ENCODE data around the gene AGPAT4.

Gene AGPAT4

GRCh38 chr6:161162722-161163121 lies 111.1 kb downstream of the AGPAT4 start:
- no peak for DNase-seq

- no peak for DNase-seq
These were observed 111.8 kb downstream of the AGPAT4 start for GRCh38 chr6:161161889-161162624.

DNA sequence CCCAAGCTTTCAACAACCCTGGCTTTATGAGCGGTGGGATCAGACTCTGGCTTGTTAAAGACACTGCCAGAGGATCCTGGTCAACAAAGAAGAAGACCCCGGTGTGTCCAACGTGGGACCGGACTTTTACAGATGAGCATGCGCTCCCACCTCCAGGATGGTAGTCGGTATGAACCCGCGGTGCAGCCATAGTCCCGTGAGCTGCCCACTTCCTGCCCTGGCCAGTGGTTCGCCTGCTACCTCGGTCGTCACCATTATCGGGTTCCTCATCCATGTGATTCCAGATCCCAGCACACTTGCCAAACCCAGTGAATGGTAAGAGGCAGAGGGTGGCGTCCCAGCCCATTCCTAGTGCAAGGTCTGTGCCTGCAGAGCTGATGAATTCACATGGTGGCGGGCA lies 112.7 kb downstream of the AGPAT4 start:
- DNase-seq = no peak

GRCh38 chr6:161154796-161155335 lies 119.0 kb downstream of the AGPAT4 start:
- DNase-seq = no peak

- DNase-seq = no peak
These were observed 120.1 kb downstream of the AGPAT4 start for GRCh38 chr6:161153725-161154124.

- DNase-seq = no peak
These were observed 120.8 kb downstream of the AGPAT4 start for GRCh38 chr6:161152907-161153662.

GRCh38 chr6:161152527-161152862 lies 121.4 kb downstream of the AGPAT4 start:
- DNase-seq = no peak

- no peak for DNase-seq
These were observed 122.0 kb downstream of the AGPAT4 start for GRCh38 chr6:161151660-161152526.

- no peak for DNase-seq
These were observed 122.7 kb downstream of the AGPAT4 start for GRCh38 chr6:161151059-161151645.

- DNase-seq = no peak
These were observed 123.3 kb downstream of the AGPAT4 start for GRCh38 chr6:161150566-161150965.

- no peak for DNase-seq
These were observed 123.7 kb downstream of the AGPAT4 start for GRCh38 chr6:161150136-161150535.

DNA sequence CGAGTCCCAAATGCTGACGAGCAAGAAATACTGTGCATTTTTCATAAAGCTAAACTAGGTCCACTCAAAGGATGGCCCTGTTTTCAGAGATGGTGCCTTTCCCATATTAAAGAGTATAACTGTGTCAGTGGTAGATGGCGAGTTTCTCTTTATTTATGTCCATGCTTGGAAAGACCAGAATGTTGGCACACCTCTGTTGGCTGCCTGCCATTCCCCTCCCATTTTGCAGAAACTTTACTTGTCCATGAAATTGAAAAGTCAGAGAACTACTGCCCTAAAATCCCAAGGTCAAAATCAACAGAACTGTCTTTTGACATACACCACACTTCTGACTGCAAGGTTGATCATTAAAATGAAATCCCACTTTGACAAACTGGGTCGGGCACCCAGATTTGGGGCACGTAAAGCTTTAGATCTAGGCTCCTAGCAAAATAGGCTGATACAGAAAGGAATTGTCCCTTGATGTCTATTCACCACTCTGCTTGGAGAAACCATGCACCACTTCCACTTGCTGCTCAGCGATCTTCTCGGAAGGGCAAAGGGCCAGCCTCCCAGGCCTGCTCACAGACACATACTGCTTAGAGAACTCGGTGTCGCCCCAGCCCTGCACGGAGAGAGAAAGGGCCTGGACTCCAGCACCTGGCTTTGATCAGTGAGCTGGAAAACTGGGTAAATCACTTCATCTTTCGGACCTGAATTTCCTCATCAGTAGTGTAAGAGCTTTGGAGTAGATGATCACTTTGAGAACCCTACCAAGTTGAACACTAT lies 130.0 kb downstream of the AGPAT4 start:
- no peak for DNase-seq

DNA sequence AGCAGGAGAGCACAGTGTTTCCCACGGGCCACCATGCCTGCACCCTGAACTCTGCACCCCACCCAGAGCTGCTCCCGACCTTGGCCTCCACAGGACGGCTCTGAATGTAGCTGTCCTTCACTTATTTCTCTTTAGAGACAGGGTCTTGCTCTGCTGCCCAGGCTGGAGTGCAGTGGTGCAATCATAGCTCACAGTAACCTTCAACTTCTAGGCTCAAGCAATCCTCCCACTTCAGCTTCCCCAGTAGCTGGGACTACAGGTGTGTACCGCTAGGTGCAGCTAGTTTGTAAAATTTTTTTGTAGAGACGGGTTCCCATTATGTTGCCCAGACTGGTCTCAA lies 130.9 kb downstream of the AGPAT4 start:
- no peak for DNase-seq

DNA sequence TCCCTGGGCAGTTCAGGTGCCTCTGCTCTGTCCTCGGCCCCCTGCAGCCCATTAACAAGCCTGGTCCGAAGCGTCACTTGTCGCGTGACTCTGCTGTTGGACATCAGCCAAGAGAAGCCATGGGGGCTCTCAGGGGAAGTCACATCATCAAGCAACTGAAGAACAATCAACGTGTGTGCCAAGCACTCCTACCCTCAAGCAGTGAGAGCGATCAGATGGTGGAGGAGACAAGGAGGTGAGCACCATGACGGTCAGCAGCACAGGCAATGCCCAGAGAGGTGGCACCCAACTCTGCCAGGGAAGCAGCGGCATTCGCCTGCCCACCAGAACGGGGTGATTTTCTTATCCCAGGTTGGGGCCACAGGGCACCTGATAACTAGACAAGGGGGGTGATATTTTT lies 132.7 kb downstream of the AGPAT4 start:
- DNase-seq = peak; percentile 86

DNA sequence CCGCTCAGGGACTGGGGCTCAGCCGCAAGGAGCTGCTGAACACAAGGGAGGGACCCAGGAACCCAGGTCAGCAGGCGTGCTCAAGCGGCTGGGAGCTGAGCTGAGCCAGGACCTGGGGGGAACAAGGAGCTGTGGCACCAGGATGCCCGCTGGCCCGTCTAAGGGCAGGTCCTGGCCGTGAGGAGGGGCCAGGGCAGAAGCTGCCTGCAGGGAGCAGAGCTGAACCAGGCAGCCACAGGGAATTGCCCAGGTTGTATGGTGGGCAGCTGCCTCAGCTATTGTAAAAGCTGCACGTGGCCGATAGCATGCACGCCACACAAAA lies 133.3 kb downstream of the AGPAT4 start:
- no peak for DNase-seq

DNA sequence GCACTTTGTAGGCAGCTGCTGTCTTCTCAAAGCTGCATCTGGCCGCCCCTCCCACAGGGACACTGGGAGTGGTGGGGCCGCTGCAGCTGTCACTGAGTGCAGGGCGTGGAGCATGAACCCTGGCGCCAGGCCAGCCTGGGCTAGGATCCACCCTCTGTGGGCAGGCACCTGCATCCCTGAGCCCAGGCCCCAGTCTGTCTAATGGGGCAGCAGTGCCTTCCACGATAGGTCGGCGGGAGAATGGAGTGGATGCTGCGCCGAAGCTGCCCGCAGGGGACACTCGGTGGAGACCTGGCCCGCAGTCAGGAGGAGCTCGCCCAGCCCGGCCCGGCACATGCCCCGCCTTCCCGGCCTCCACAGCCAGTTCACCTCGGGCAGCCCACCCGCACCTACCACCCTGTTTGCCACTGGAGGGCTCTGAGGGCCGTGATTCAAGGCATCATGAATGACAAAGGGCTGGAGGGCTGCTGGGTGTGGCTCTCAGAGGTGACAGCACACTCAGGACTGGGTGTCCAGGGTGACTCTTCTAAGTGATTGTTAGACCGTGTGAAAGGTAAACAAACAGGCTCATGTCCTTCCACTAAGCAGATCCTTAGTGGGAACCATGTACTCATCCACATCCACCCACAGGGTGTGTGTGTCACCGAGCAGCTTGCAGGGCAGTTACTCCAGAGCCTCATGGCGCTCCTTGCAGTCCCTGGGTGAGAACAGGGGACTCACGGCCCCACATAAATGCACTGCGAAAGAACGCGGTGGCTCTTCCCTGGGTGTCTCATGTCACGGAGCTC lies 133.9 kb downstream of the AGPAT4 start:
- DNase-seq = peak; percentile 66

DNA sequence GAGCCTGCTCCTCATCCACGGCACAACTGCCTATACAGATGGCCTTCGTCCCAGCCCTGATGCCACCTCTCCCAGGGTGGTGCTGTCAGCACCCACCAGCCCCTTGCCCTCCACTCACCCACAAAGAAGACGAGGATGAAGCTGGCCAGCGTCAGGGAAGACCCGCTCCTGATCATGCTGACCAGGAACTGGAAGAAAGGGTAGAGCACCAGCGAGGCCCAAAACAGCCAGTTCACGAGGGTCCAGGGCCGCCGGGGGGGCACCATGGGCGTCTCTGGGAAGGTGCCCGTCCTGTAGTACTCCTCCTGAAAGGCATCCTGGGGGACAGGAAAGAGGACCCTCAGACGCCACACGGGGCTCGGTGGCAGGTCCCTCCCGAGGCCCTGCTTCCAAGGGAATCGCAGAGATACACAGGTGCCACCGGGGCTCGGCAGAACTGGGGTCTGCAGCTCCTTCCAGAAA lies 134.5 kb downstream of the AGPAT4 start:
- DNase-seq = no peak

DNA sequence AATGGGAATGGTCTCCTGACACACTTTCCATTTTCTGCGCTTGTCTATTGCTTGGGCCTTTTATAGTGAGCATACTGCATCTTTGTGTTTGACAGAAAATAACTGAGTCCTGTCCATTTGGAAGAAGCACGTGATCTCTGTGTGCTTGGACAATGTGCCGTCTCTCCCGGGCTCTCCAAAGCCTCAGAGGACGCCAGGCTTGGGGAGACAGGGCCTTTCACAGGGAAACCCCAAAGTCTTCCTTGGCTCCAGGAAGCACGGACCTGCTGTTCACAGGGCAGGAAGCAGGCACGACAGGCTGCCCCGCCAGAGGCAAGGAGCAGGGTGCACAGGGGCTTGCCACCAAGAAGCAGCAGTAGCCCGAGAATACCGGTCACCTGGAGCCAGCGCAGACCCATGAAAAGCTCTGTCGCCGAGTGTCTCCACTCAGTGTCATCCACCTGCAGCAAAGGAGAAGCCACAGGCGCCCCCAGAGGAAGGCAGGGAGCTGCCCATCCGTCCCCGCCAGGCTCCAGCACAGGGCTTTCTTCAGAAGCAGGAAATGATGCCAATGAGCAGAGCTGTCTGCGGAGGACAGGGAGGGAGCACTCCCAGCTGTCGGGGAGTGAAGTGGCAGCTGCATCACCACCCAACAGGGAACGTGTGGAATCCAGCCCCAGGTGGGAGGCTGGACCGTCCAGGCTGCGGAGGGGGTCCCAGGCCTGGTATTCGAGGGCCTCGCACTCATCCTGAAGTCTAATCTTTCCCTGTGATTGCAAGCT lies 135.1 kb downstream of the AGPAT4 start:
- DNase-seq = no peak

DNA sequence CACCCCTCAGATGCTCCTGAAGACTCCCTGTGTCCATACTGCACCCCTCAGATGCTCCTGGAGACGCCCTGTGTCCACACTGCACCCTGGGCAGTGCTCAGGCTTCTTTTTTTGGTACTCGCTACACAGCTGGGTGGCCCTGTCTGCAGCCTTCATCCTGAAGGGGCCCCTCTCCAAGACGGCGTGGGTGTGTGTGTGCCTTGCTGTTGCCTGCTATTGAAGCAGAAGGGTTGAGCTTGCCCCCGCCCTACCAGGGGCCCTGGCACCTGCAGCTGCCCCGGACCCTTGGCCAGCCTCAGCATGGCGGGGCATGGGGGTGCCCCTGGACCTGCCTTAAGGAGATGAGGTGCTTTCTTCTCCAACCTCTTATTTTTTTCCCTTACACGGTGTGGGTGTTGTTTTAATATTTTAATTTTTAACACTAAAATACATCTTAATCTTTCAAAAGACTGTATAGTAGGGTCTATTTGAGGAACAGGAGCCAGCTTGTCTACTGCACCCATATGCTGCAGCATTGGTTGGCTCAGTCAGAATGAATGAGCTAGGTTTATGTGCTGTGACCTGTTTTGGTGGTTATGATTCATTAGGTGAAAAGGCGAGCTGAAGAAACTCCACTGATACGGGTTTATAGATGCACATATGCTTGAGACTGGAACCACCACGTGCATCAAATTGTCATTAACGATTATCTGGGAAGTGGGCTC lies 135.9 kb downstream of the AGPAT4 start:
- no peak for DNase-seq

DNA sequence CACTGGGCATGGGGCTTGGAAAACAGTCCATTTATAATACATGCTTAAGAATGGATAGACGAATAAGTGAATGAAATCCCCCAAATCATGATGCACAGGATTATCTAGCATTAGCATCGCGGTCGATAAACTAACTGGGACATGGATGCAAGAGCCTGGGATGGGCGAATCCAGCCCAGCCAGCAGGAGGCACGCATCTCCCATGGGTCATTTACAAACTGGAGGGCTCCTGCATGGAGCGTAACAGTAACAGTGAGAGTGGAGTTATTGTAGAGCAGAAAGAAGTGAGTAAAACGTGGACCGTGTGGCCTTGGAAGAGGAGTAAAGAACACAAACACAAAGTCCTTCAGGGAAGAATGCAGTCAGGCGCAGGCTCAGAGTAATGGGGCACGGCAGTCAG lies 136.5 kb downstream of the AGPAT4 start:
- DNase-seq = no peak
